HEK293 (cell line): ENCODE data around the gene SPARC.

ENCODE experiments used
- CTCF ChIA-PET: fragments of 350-600 bp; formaldehyde crosslinking; extraction: SDS; loops from one replicate; lab custom pipeline; 2021; ENCODE audit warnings: antibody characterized with exemption; lab: Yijun Ruan, JAX
- POLR2A ChIA-PET: fragments of 300-600 bp; formaldehyde crosslinking; extraction: SDS; loops from one replicate; lab custom pipeline; 2020; ENCODE audit warnings: antibody characterized with exemption, inconsistent platforms; lab: Yijun Ruan, JAX
- H3K27ac ChIP-seq: fragments of 200-500 bp; sonication (Bioruptor generic); 2 replicates; pipeline ENCODE4 v1.5.1; 2014; ENCODE audit warnings: low read depth, low read length, control low read depth, inconsistent platforms; ENCODE audit errors: extremely low read depth
- H3K36me3 ChIP-seq, 2 experiments: fragments of 200-500 bp in 1 of 2; sonication (Bioruptor generic) in 1 of 2; 1 replicate in 1 of 2; 2 replicates in 1 of 2; pipeline ENCODE4 v1.5.1; 2014 to 2017; ENCODE audit warnings: inconsistent platforms in 2 of 2, low read length in 2 of 2; ENCODE audit not compliant: control insufficient read depth in 2 of 2, insufficient read depth in 1 of 2
- H3K4me1 ChIP-seq: fragments of 200-500 bp; sonication (Bioruptor generic); 2 replicates; pipeline ENCODE4 v1.5.1; 2014; ENCODE audit warnings: mild to moderate bottlenecking, low read length, inconsistent platforms; ENCODE audit not compliant: control insufficient read depth, insufficient read depth
- H3K4me3 ChIP-seq: 2 replicates; pipeline ENCODE4 v1.5.1; 2011; ENCODE audit warnings: low read depth, mild to moderate bottlenecking, control low read depth, low read length, moderate library complexity
- H3K9me3 ChIP-seq: fragments of 200-500 bp; sonication (Bioruptor generic); 2 replicates; pipeline ENCODE4 v1.5.1; 2014; ENCODE audit warnings: low read depth, low read length, inconsistent platforms; ENCODE audit not compliant: control insufficient read depth, insufficient read depth
- HIC1 ChIP-seq: fragments of 450-650 bp; formaldehyde crosslinking; IDR thresholded peaks from 2 replicates; pipeline ENCODE4 v1.5.1; 2016; ENCODE audit warnings: missing biosample characterization, missing genetic modification characterization
- KLF16 ChIP-seq: fragments of 450-650 bp; formaldehyde crosslinking; IDR thresholded peaks from 2 replicates; pipeline ENCODE4 v1.5.1; 2017; ENCODE audit warnings: missing biosample characterization, missing genetic modification characterization
- PBX3 ChIP-seq: sonication (generic); formaldehyde crosslinking; IDR thresholded peaks from 2 replicates; pipeline ENCODE4 v1.8.1; 2022; ENCODE audit warnings: mild to moderate bottlenecking, moderate library complexity, missing genetic modification reagents
- PRDM4 ChIP-seq: fragments of 450-650 bp; formaldehyde crosslinking; IDR thresholded peaks from 2 replicates; pipeline ENCODE4 v1.5.1; 2017; ENCODE audit warnings: missing biosample characterization, missing genetic modification characterization
- TSHZ1 ChIP-seq: fragments of 450-650 bp; formaldehyde crosslinking; IDR thresholded peaks from 2 replicates; pipeline ENCODE4 v1.5.1; 2016; ENCODE audit warnings: missing biosample characterization, missing genetic modification characterization, borderline replicate concordance
- WT1 ChIP-seq: fragments of 450-650 bp; formaldehyde crosslinking; IDR thresholded peaks from 2 replicates; pipeline ENCODE4 v1.5.1; 2016; ENCODE audit warnings: missing biosample characterization, missing genetic modification characterization
- ZNF10 ChIP-seq: fragments of 450-650 bp; formaldehyde crosslinking; IDR thresholded peaks from 2 replicates; pipeline ENCODE4 v1.5.1; 2017; ENCODE audit warnings: missing biosample characterization, missing genetic modification characterization
- ZNF138 ChIP-seq: fragments of 450-650 bp; formaldehyde crosslinking; IDR thresholded peaks from 2 replicates; pipeline ENCODE4 v1.5.1; 2016; ENCODE audit warnings: missing biosample characterization, missing genetic modification characterization, borderline replicate concordance
- ZNF19 ChIP-seq: fragments of 450-650 bp; formaldehyde crosslinking; IDR thresholded peaks from 2 replicates; pipeline ENCODE4; 2016; ENCODE audit warnings: missing biosample characterization, missing genetic modification characterization, low read depth
- ZNF2 ChIP-seq: fragments of 450-650 bp; formaldehyde crosslinking; IDR thresholded peaks from 2 replicates; pipeline ENCODE4 v1.5.1; 2016; ENCODE audit warnings: missing biosample characterization, missing genetic modification characterization
- ZNF221 ChIP-seq: fragments of 450-650 bp; formaldehyde crosslinking; IDR thresholded peaks from 2 replicates; pipeline ENCODE4 v1.5.1; 2017; ENCODE audit warnings: missing biosample characterization, missing genetic modification characterization, borderline replicate concordance
- ZNF24 ChIP-seq: fragments of 450-650 bp; formaldehyde crosslinking; IDR thresholded peaks from 2 replicates; pipeline ENCODE4 v1.5.1; 2016; ENCODE audit warnings: missing biosample characterization, missing genetic modification characterization
- ZNF266 ChIP-seq: fragments of 450-650 bp; formaldehyde crosslinking; IDR thresholded peaks from 2 replicates; pipeline ENCODE4 v1.5.1; 2016; ENCODE audit warnings: missing biosample characterization, missing genetic modification characterization, low read depth
- ZNF350 ChIP-seq: fragments of 450-650 bp; formaldehyde crosslinking; IDR thresholded peaks from 2 replicates; pipeline ENCODE4 v1.5.0; 2017; ENCODE audit warnings: missing biosample characterization, mild to moderate bottlenecking, missing genetic modification characterization
- ZNF354C ChIP-seq: fragments of 450-650 bp; formaldehyde crosslinking; IDR thresholded peaks from 2 replicates; pipeline ENCODE4 v1.5.1; 2016; ENCODE audit warnings: missing biosample characterization, missing genetic modification characterization, low read depth, borderline replicate concordance
- ZNF423 ChIP-seq: fragments of 450-650 bp; formaldehyde crosslinking; IDR thresholded peaks from 2 replicates; pipeline ENCODE4 v1.5.1; 2016; ENCODE audit warnings: missing biosample characterization, missing genetic modification characterization
- ZNF513 ChIP-seq: fragments of 450-650 bp; IDR thresholded peaks from 2 replicates; pipeline ENCODE4 v1.5.1; 2018; ENCODE audit warnings: missing biosample characterization, missing genetic modification characterization
- ZNF514 ChIP-seq: fragments of 450-650 bp; formaldehyde crosslinking; IDR thresholded peaks from 2 replicates; pipeline ENCODE4 v1.5.1; 2016; ENCODE audit warnings: missing biosample characterization, missing genetic modification characterization
- ZNF610 ChIP-seq: fragments of 450-650 bp; formaldehyde crosslinking; IDR thresholded peaks from 2 replicates; pipeline ENCODE4 v1.5.1; 2016; ENCODE audit warnings: missing biosample characterization, missing genetic modification characterization, borderline replicate concordance
- ZNF654 ChIP-seq: fragments of 450-650 bp; formaldehyde crosslinking; IDR thresholded peaks from 2 replicates; pipeline ENCODE4 v1.5.1; 2016; ENCODE audit warnings: low read depth, missing biosample characterization, missing genetic modification characterization
- ZNF791 ChIP-seq: fragments of 450-650 bp; formaldehyde crosslinking; IDR thresholded peaks from 2 replicates; pipeline ENCODE4 v1.5.1; 2016; ENCODE audit warnings: missing biosample characterization, missing genetic modification characterization

Gene SPARC

GRCh38 chr5:151707567-151707966, 20.9 kb upstream of the SPARC start:
- ChIA-PET POLR2A (interaction anchor here (0.9 to 1.0 kb wide), 2 partner anchors 13 to 49 kb away, joined by 3 to 4 read pairs; no protein-coding TSS in a partner anchor), CTCF (interaction anchor here (0.9 to 1.8 kb wide), 3 partner anchors 8 to 49 kb away, joined by 3 to 7 read pairs (median 3); no protein-coding TSS in a partner anchor)
- Histone ChIP-seq H3K4me1 (no peaks in the 10 kb centered on the region), H3K27ac (no peak overlapping the region), H3K9me3 (no peaks in the 10 kb centered on the region), H3K36me3 (no peaks in the 10 kb centered on the region), H3K4me3 (no peak overlapping the region)
- no peak for TF ChIP-seq ZNF513 (tag by site-specific recombination)
- TF ChIP-seq HIC1 (tag by site-specific recombination), result no peak
- no peak for TF ChIP-seq ZNF2
- TF ChIP-seq KLF16 (tag by site-specific recombination), result no peak
- TF ChIP-seq ZNF24, result no peak
- no peak for TF ChIP-seq ZNF350
- TF ChIP-seq ZNF19 (tag by site-specific recombination), result no peak
- TF ChIP-seq PRDM4 (tag by site-specific recombination), result no peak
- no peak for TF ChIP-seq ZNF266 (tag by site-specific recombination)
- TF ChIP-seq PBX3 (CRISPR knock-in tag), result no peak
- no peak for TF ChIP-seq WT1 (tag by site-specific recombination)
- no peak for TF ChIP-seq ZNF221 (tag by site-specific recombination)

GRCh38 chr5:151706906-151707305, 20.2 kb upstream of the SPARC start:
- H3K9me3 ChIP-seq, result no peaks in the 10 kb centered on the region
- no peak overlapping the region for H3K4me3 ChIP-seq
- no peak for TF ChIP-seq ZNF423 (tag by site-specific recombination)
- POLR2A ChIA-PET, result interaction anchor here (0.9 kb wide), 1 partner anchor 14 kb away, joined by 3 read pairs; no protein-coding TSS in a partner anchor
- no peaks in the 10 kb centered on the region for H3K36me3 ChIP-seq
- no peaks in the 10 kb centered on the region for H3K4me1 ChIP-seq
- CTCF ChIA-PET, result interaction anchor here (0.6 to 1.8 kb wide), 3 partner anchors 12 to 48 kb away, joined by 3 to 7 read pairs (median 3); no protein-coding TSS in a partner anchor
- no peak overlapping the region for H3K27ac ChIP-seq

- Histone ChIP-seq H3K36me3 (no peaks in the 10 kb centered on the region), H3K4me1 (no peaks in the 10 kb centered on the region), H3K27ac (no peak overlapping the region), H3K4me3 (no peak overlapping the region), H3K9me3 (no peaks in the 10 kb centered on the region)
- ChIA-PET POLR2A (interaction anchor here (0.8 to 1.5 kb wide), 2 partner anchors 36 to 68 kb away, joined by 3 read pairs; partner anchors contain the start of gene G3BP1), CTCF (interaction anchor here (0.7 to 1.5 kb wide), 3 partner anchors 12 to 45 kb away, joined by 3 read pairs; no protein-coding TSS in a partner anchor)
- no peak for TF ChIP-seq ZNF10
- no peak for TF ChIP-seq TSHZ1 (tag by site-specific recombination)
- TF ChIP-seq ZNF610 (tag by site-specific recombination), result no peak
- TF ChIP-seq ZNF514 (tag by site-specific recombination), result no peak
- TF ChIP-seq ZNF791 (tag by site-specific recombination), result no peak
- TF ChIP-seq ZNF354C, result no peak
- no peak for TF ChIP-seq ZNF654 (tag by site-specific recombination)
- no peak for TF ChIP-seq ZNF138 (tag by site-specific recombination)
These were observed 17.1 kb upstream of the SPARC start for GRCh38 chr5:151703780-151704179.
